ENCODE measurements around the gene CCN5.

The CCN5 gene

GRCh38 chr20:44717986-44718385 lies 2.8 kb downstream of the CCN5 start:
- DNase-seq: no peak

GRCh38 chr20:44719841-44720240 lies 4.7 kb downstream of the CCN5 start:
- no peak for DNase-seq

- DNase-seq: peak; percentile 19
These were observed 5.4 kb downstream of the CCN5 start for GRCh38 chr20:44720621-44720996.

GRCh38 chr20:44720997-44721784 lies 6.0 kb downstream of the CCN5 start:
- no peak for DNase-seq

- DNase-seq: no peak
These were observed 6.6 kb downstream of the CCN5 start for GRCh38 chr20:44721785-44722054.

GRCh38 chr20:44722990-44723389 lies 7.8 kb downstream of the CCN5 start:
- DNase-seq: no peak

- no peak for DNase-seq
These were observed 8.2 kb downstream of the CCN5 start for GRCh38 chr20:44723391-44723790.

- DNase-seq: no peak
These were observed 8.7 kb downstream of the CCN5 start for GRCh38 chr20:44723798-44724362.

GRCh38 chr20:44724423-44725091 lies 9.4 kb downstream of the CCN5 start:
- DNase-seq: no peak

GRCh38 chr20:44725837-44726236 lies 10.7 kb downstream of the CCN5 start:
- DNase-seq: no peak

GRCh38 chr20:44727039-44727438 lies 11.9 kb downstream of the CCN5 start:
- no peak for DNase-seq

GRCh38 chr20:44727651-44728050 lies 12.5 kb downstream of the CCN5 start:
- DNase-seq: no peak

GRCh38 chr20:44728801-44729443 lies 13.8 kb downstream of the CCN5 start:
- DNase-seq: peak; percentile 82

GRCh38 chr20:44730441-44730840 lies 15.3 kb downstream of the CCN5 start:
- DNase-seq: no peak

- DNase-seq: no peak
These were observed 16.5 kb downstream of the CCN5 start for GRCh38 chr20:44731657-44732056.

- no peak for DNase-seq
These were observed 17.2 kb downstream of the CCN5 start for GRCh38 chr20:44732327-44732726.

- DNase-seq: peak; percentile 61
These were observed 18.3 kb downstream of the CCN5 start for GRCh38 chr20:44733341-44734069.

GRCh38 chr20:44734938-44735337 lies 19.8 kb downstream of the CCN5 start:
- DNase-seq: no peak

GRCh38 chr20:44735816-44736169 lies 20.6 kb downstream of the CCN5 start:
- no peak for DNase-seq

GRCh38 chr20:44736170-44737021 lies 21.2 kb downstream of the CCN5 start:
- peak; percentile 22 for DNase-seq

- no peak for DNase-seq
These were observed 21.9 kb downstream of the CCN5 start for GRCh38 chr20:44737116-44737515.

GRCh38 chr20:44738813-44739477 lies 23.8 kb downstream of the CCN5 start:
- DNase-seq: peak; percentile 81
